Uterus (tissue), 4 donors: ENCODE results near the gene PGAM5. TPM values are rescaled to one million over a fixed set of nuclear protein-coding genes. Genes with fewer than 3 reads are reported as not detected.

Experiments used
- DNase-seq, 2 donors: peaks; one replicate each; pipeline ENCODE4 v3.0.0-alpha.2; 2019 to 2020
- H3K27ac ChIP-seq, 2 donors: fragments of 200-600 bp; sonication (generic); 1 replicate in 1 of 2; 2 replicates in 1 of 2; pipeline ENCODE4 v1.5.1; 2016 to 2018
- H3K27me3 ChIP-seq, 2 donors: fragments of 200-600 bp; sonication (generic); one replicate each; pipeline ENCODE4 v1.5.1; 2018 to 2019; ENCODE audit warnings: control low read depth in 1 of 2
- H3K36me3 ChIP-seq, 2 donors: fragments of 200-600 bp; sonication (generic); one replicate each; pipeline ENCODE4 v1.5.1; 2019; ENCODE audit warnings: control low read depth in 1 of 2
- H3K4me1 ChIP-seq, 2 donors: fragments of 200-600 bp; sonication (generic); one replicate each; pipeline ENCODE4 v1.5.1; 2018 to 2019; ENCODE audit warnings: control low read depth in 1 of 2
- H3K4me3 ChIP-seq, 2 donors: fragments of 200-600 bp; sonication (generic); 1 replicate in 1 of 2; 2 replicates in 1 of 2; pipeline ENCODE4 v1.5.1; 2018 to 2019; ENCODE audit warnings: mild to moderate bottlenecking in 1 of 2
- H3K9me3 ChIP-seq, 2 donors: fragments of 200-600 bp; sonication (generic); one replicate each; pipeline ENCODE4 v1.5.1; 2019; ENCODE audit warnings: control low read depth in 1 of 2
- POLR2A ChIP-seq, 2 donors: fragments of 450-650 bp; IDR thresholded peaks; one replicate each; pipeline ENCODE4 v1.6.1; 2016; ENCODE audit warnings: antibody characterized with exemption in 2 of 2, mild to moderate bottlenecking in 1 of 2, moderate library complexity in 1 of 2
- intact Hi-C: fragments of 100-400 bp; cut with DNase I; formaldehyde crosslinking; loops from one replicate; pipeline ENCODE4 v1.15.1; 2023; ENCODE audit warnings: low total_unique reads
- total RNA-seq, 4 donors: library from RNA; depleted of rRNA in 3 of 4; stranded (reverse); fragments of >200 nt in 3 of 4; gene quantifications; one replicate each; pipeline versions ENCODE4 v1.1.0 to v1.2.4, GENCODE V29; 2014 to 2023
- TF ChIP-seq, protein P1 (sequence below), 4 experiments: fragments of 200-600 bp in 2 of 4; fragments of 450-650 bp in 2 of 4; sonication (generic) in 2 of 4; IDR thresholded peaks; one replicate each; pipeline ENCODE4 v1.5.1; 2016 to 2019; ENCODE audit warnings: antibody characterized with exemption in 4 of 4, mild to moderate bottlenecking in 2 of 4, moderate library complexity in 1 of 4
- donor health status: DM: yes; HTN: yes; CAD: no.

Gene PGAM5
- total RNA-seq, 4 donors from 2014 or later = 5.0 to 30.8 (median 19.4) TPM

DNA sequence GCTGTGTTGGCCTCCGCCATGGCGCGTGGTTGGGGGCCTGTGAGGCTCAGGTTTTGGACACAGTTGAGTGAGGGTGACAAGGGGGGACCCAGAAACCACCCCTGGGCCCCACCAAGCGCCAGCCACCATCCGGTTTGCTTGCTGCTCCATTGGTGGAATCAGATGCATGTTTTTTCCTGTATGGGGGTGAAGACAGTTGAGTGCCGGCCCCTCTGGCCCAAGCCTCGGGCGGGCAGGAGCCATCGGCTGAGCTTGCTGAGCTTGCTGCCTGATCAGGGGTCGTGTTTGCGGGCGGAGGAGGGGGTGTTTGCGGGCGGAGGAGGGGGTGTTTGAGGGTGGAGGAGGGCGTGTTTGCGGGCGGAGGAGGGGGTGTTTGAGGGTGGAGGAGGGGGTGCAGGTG, 6.4 kb downstream of the PGAM5 start:
- no peak overlapping the region for H3K4me3 ChIP-seq
- H3K27me3 ChIP-seq = no peaks in the 10 kb centered on the region
- no peaks in the 10 kb centered on the region for H3K9me3 ChIP-seq
- no peak for DNase-seq
- no peaks in the 10 kb centered on the region for H3K4me1 ChIP-seq
- no peak for TF ChIP-seq POLR2A (IDR thresholded peaks at IDR 0.05)
- TF ChIP-seq, protein P1, sequence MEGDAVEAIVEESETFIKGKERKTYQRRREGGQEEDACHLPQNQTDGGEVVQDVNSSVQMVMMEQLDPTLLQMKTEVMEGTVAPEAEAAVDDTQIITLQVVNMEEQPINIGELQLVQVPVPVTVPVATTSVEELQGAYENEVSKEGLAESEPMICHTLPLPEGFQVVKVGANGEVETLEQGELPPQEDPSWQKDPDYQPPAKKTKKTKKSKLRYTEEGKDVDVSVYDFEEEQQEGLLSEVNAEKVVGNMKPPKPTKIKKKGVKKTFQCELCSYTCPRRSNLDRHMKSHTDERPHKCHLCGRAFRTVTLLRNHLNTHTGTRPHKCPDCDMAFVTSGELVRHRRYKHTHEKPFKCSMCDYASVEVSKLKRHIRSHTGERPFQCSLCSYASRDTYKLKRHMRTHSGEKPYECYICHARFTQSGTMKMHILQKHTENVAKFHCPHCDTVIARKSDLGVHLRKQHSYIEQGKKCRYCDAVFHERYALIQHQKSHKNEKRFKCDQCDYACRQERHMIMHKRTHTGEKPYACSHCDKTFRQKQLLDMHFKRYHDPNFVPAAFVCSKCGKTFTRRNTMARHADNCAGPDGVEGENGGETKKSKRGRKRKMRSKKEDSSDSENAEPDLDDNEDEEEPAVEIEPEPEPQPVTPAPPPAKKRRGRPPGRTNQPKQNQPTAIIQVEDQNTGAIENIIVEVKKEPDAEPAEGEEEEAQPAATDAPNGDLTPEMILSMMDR (IDR thresholded peaks at IDR 0.05) = no peak
- H3K36me3 ChIP-seq = no peaks in the 10 kb centered on the region
- H3K27ac ChIP-seq = no peak overlapping the region
- intact Hi-C loops = no loop called here

DNA sequence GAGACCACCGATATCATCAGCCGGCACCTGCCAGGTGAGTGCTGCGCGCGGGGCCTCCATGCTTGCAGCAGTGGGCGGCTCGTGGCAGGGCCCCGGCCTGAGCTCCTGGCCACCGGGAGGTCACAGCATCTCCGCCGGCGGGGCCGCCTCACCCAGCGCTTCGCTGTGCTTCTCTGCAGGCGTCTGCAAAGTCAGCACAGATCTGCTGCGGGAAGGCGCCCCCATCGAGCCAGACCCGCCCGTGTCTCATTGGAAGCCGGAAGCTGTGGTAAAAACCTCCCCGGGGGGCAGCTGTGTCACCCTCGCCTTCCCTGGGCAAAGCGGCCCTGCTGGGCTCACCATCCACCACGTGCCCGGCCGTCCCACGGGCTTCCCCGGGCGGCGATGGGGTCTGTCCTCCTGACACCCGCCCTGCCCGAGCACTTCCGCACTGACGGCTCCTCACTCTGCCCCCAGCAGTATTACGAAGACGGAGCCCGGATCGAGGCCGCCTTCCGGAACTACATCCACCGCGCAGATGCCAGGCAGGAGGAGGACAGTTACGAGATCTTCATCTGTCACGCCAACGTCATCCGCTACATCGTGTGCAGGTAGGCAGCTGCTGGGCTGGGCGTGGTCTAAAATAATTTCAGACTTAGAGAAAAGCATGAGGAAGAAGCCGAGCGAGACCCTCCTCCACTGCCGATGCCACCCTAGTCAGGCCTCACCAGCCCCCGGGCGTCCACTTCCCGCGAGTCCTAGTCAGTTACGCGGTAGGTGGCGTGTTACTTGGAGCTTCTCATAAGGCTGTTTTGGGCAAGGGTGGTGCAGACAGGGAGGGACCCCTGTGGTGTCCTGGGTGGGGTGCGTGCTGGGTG, 7.1 kb downstream of the PGAM5 start:
- intact Hi-C loops = no loop called here
- H3K36me3 ChIP-seq = no peaks in the 10 kb centered on the region

DNA sequence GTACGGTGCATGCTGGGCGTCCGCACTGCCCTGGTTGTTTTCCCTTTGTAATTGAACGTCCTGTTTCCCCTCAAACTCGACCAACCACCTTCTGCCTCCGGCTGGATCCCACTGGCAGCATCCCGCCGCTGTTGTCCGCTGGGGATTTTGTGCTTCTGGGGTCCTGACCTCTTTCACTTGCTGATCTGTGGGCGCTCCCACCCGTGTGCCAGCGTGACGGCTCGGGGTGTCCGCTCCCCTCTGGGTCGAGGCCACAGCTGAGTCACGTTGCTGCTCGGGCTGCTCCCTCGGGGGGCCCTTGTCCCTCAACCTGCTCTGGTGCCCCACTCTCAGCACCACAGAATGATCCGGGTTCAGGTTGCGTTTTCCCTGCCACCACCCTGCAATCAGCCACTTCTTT, 8.0 kb downstream of the PGAM5 start:
- Histone ChIP-seq H3K9me3 (no peaks in the 10 kb centered on the region), H3K36me3 (no peaks in the 10 kb centered on the region), H3K27me3 (no peaks in the 10 kb centered on the region), H3K4me3 (no peak overlapping the region), H3K4me1 (no peaks in the 10 kb centered on the region), H3K27ac (no peak overlapping the region)
- no peak for DNase-seq
- intact Hi-C loops = no loop called here
- TF ChIP-seq, protein P1 (IDR thresholded peaks at IDR 0.05) = no peak
- no peak for TF ChIP-seq POLR2A (IDR thresholded peaks at IDR 0.05)

More for the DNA sequence above, 7.1 kb downstream of the PGAM5 start:
- Histone ChIP-seq H3K27ac (no peak overlapping the region), H3K27me3 (no peaks in the 10 kb centered on the region), H3K9me3 (no peaks in the 10 kb centered on the region), H3K4me3 (no peak overlapping the region), H3K4me1 (no peaks in the 10 kb centered on the region)
- DNase-seq = no peak
- TF ChIP-seq POLR2A (IDR thresholded peaks at IDR 0.05) = no peak
- TF ChIP-seq, protein P1 (IDR thresholded peaks at IDR 0.05) = no peak

DNA sequence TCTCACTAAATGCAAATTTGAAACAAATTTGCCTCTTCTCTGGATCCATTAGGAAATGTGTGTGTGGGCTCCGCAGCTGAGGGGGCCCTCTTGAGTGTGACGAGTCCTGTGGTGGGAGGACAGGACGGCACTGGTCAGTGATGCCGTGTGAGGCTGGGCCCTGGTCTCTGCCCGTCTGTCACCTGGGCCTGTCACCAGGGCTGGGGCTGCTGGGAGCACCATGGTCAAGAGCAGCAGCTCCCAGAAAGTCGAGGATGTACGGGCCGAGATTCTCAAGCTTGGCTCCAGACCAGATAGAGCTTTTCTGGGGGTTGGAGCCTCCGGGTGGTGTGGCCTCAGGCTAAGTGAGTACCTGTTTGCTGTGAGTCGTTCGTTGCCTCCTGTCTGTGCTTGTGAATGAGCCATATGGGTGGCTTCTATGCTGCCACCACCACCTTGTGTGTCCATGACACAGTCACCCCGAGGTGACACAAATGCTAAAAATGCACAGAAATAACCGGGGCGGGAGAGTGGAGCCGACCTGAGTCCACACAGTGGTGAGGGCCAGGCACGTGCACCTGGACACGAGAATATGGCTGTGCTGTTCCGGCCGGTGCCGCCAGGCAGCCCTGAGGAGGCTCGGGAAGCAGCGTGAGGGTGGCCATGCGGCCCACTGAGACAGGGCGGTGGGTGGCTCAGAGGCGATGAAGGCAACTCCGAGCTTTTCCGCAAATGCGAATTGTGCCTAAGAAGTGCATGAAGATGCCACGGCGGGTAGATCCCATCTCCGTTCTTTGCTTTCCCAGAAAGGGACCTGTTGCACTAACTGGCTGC, 8.7 kb downstream of the PGAM5 start:
- Histone ChIP-seq H3K27ac (no peak overlapping the region), H3K9me3 (no peaks in the 10 kb centered on the region), H3K4me1 (no peaks in the 10 kb centered on the region), H3K36me3 (no peaks in the 10 kb centered on the region), H3K27me3 (no peaks in the 10 kb centered on the region), H3K4me3 (no peak overlapping the region)
- TF ChIP-seq, protein P1 (IDR thresholded peaks at IDR 0.05) = no peak
- no peak for TF ChIP-seq POLR2A (IDR thresholded peaks at IDR 0.05)
- no peak for DNase-seq
- intact Hi-C loops = no loop called here

DNA sequence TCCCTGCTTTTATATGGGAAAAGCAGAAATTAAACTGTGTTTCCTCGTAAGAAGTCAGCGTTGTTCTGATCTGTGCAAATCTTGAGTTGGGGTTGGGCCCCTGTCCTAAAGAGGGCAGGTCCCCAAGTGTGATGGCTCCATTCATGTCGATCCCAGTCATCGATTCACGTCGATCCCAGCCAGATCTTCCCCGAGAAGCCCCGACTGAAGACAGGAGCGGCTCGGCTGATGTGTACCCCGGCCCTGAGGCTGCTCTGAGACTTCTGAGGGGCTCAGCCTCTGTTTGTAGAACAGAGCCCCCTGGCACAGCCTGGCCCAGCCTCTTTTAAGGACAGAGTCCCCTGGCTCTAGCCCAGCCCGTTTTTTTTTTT, 9.3 kb downstream of the PGAM5 start:
- TF ChIP-seq, protein P1 (IDR thresholded peaks at IDR 0.05) = no peak
- TF ChIP-seq POLR2A (IDR thresholded peaks at IDR 0.05) = no peak
- Histone ChIP-seq H3K27ac (no peak overlapping the region), H3K9me3 (no peaks in the 10 kb centered on the region), H3K27me3 (no peaks in the 10 kb centered on the region), H3K4me3 (no peak overlapping the region), H3K36me3 (no peaks in the 10 kb centered on the region), H3K4me1 (no peaks in the 10 kb centered on the region)
- intact Hi-C loops = no loop called here
- DNase-seq = no peak
